GM06990 (cell line): ENCODE measurements around the gene EIF3A.

Experiments
- DNase-seq: peaks from one replicate; pipeline ENCODE4 v3.0.0-alpha.2; 2011; ENCODE audit not compliant: insufficient read length; ENCODE audit errors: extremely low read depth
- H3K27me3 ChIP-seq: replicated peaks from 2 replicates; pipeline ENCODE4 v1.6.0; 2011; ENCODE audit warnings: low read length; ENCODE audit not compliant: control insufficient read depth, insufficient read depth
- H3K36me3 ChIP-seq: 2 replicates; pipeline ENCODE4 v1.5.1; 2011; ENCODE audit warnings: low read length; ENCODE audit not compliant: control insufficient read depth, insufficient read depth
- H3K4me3 ChIP-seq: replicated peaks from 2 replicates; pipeline ENCODE4 v1.5.1; 2011; ENCODE audit warnings: low read depth, mild to moderate bottlenecking, control low read depth, low read length
- CTCF ChIP-seq: IDR thresholded peaks from 2 replicates; pipeline ENCODE4 v1.5.1; 2011; ENCODE audit warnings: low read length, control low read depth, mild to moderate bottlenecking, inconsistent platforms; ENCODE audit not compliant: insufficient read depth, poor library complexity, severe bottlenecking

Gene EIF3A

GRCh38 chr10:119026301-119027110, 54.1 kb downstream of the EIF3A start:
- TF ChIP-seq CTCF: no peak
- no peak for DNase-seq
- Histone ChIP-seq H3K27me3 (no peaks in the 10 kb centered on the region), H3K36me3 (no peaks in the 10 kb centered on the region), H3K4me3 (no peak overlapping the region)

- H3K36me3 ChIP-seq: no peaks in the 10 kb centered on the region
- DNase-seq: no peak
- H3K27me3 ChIP-seq: no peaks in the 10 kb centered on the region
- H3K4me3 ChIP-seq: no peak overlapping the region
- TF ChIP-seq CTCF: no peak
Measured at GRCh38 chr10:119025776-119026175, 54.8 kb downstream of the EIF3A start.

- no peak for DNase-seq
- H3K27me3 ChIP-seq: no peaks in the 10 kb centered on the region
- H3K36me3 ChIP-seq: no peaks in the 10 kb centered on the region
- TF ChIP-seq CTCF: no peak
- no peak overlapping the region for H3K4me3 ChIP-seq
Measured at GRCh38 chr10:119025336-119025735, 55.3 kb downstream of the EIF3A start.

DNA sequence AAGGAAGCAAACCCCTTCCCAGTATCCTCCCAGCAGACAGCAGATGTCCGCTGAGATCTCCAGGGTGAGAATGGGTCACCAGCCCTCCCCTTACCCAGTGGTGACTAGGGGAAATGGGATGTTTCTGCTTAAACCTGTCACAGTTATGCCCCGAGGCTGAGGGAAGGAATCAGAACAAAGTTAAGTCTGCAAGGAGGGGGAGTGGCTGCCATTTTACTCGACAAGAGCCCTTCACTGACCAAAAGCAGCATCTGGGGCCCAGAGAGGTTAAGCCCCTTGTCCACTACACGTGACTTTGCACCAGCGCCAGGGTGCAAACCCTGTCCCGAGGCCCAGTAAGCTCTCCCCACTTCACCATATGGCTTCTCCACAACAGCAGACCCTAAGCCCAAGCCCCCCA, 55.7 kb downstream of the EIF3A start:
- Histone ChIP-seq H3K4me3 (no peak overlapping the region), H3K36me3 (no peaks in the 10 kb centered on the region), H3K27me3 (no peaks in the 10 kb centered on the region)
- no peak for TF ChIP-seq CTCF
- DNase-seq: no peak

- DNase-seq: no peak
- Histone ChIP-seq H3K27me3 (no peaks in the 10 kb centered on the region), H3K4me3 (no peak overlapping the region), H3K36me3 (no peaks in the 10 kb centered on the region)
- TF ChIP-seq CTCF: no peak
Measured at GRCh38 chr10:119023553-119023868, 57.1 kb downstream of the EIF3A start.
